Activated CD4-positive, alpha-beta T cell treated with anti-CD3 and anti-CD28 coated beads, Interleukin-2, amount 10 ng/mL, durations not matched to agents 7 days and 5 days (primary cell): ENCODE results near the gene SLC22A13. TPM values are rescaled to one million over a fixed set of nuclear protein-coding genes. Genes with fewer than 3 reads are reported as not detected.

ENCODE experiments used
- CTCF ChIA-PET: fragments of 350-600 bp; sonication (Branson Sonifier 250); formaldehyde crosslinking; loops from one replicate; lab custom pipeline; 2021; ENCODE audit warnings: antibody characterized with exemption; lab: Charles Lee
- POLR2A ChIA-PET: fragments of 350-600 bp; sonication (Branson Sonifier 250); formaldehyde crosslinking; loops from one replicate; lab custom pipeline; 2021; ENCODE audit warnings: antibody characterized with exemption; lab: Charles Lee
- DNase-seq: peaks from one replicate; pipeline ENCODE4 v3.0.0-alpha.2; 2020
- H3K27ac Mint-ChIP-seq: one replicate; pipeline ENCODE4 v1.8.0; 2021; ENCODE audit warnings: mild to moderate bottlenecking, moderate library complexity, mixed read lengths
- H3K27me3 Mint-ChIP-seq: one replicate; pipeline ENCODE4 v1.8.0; 2021; ENCODE audit warnings: mixed read lengths
- H3K36me3 Mint-ChIP-seq: one replicate; pipeline ENCODE4 v1.8.0; 2021; ENCODE audit warnings: low read depth, mixed read lengths
- H3K4me1 Mint-ChIP-seq: one replicate; pipeline ENCODE4 v1.8.0; 2021; ENCODE audit warnings: mixed read lengths
- H3K4me3 Mint-ChIP-seq: one replicate; pipeline ENCODE4 v1.8.0; 2021; ENCODE audit warnings: mild to moderate bottlenecking, moderate library complexity, mixed read lengths
- H3K9me3 Mint-ChIP-seq: one replicate; pipeline ENCODE4 v1.8.0; 2021; ENCODE audit warnings: mixed read lengths
- total RNA-seq, 2 experiments: library from RNA; stranded (reverse); gene quantifications; one replicate each; pipeline ENCODE4 v1.2.3, GENCODE V29; 2021

Gene SLC22A13
- total RNA-seq, 2 experiments from 2014 or later, result 0.37 TPM

DNA sequence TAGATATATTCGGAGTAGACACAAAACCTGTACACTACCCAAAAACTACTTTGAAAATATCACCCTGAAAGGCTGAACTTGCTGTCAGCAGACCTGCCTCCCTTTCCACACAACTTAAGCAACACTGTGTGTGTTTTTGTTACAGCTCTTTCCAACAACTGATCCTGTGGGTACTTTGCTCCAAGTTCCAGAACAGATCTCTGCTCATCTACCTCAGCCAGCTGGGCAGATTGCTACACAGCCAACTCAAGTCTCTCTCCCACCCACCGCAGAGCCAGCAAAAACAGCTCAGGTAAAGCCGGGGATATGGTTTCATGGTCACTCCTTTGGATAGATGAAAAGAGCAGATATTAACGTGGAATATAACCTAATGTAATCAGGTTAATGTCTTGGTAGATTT lies 19.7 kb upstream of the SLC22A13 start:
- no peak for DNase-seq
- H3K4me1 Mint-ChIP-seq, result peaks cover 8% of the 10 kb centered on the region
- ChIA-PET CTCF (no interaction called here), POLR2A (no interaction called here)
- H3K9me3 Mint-ChIP-seq, result no peaks in the 10 kb centered on the region
- no peak overlapping the region for H3K4me3 Mint-ChIP-seq
- no peaks in the 10 kb centered on the region for H3K27me3 Mint-ChIP-seq
- peaks cover 46% of the 10 kb centered on the region for H3K36me3 Mint-ChIP-seq
- no peak overlapping the region for H3K27ac Mint-ChIP-seq

GRCh38 chr3:38247366-38248035 lies 18.1 kb upstream of the SLC22A13 start:
- ChIA-PET POLR2A (no interaction called here), CTCF (interaction anchor here (0.7 kb wide), 1 partner anchor 22 kb away, joined by 3 read pairs; no protein-coding TSS in a partner anchor)
- H3K4me1 Mint-ChIP-seq, result peaks cover 8% of the 10 kb centered on the region
- H3K9me3 Mint-ChIP-seq, result no peaks in the 10 kb centered on the region
- no peaks in the 10 kb centered on the region for H3K27me3 Mint-ChIP-seq
- no peak for DNase-seq
- H3K27ac Mint-ChIP-seq, result peak overlapping the region; percentile 57
- H3K4me3 Mint-ChIP-seq, result no peak overlapping the region
- H3K36me3 Mint-ChIP-seq, result peaks cover 59% of the 10 kb centered on the region

GRCh38 chr3:38250198-38250597 lies 15.4 kb upstream of the SLC22A13 start:
- CTCF ChIA-PET, result interaction anchor here (0.8 to 1.0 kb wide), 3 partner anchors 11 to 230 kb away, joined by 3 to 5 read pairs (median 3); no protein-coding TSS in a partner anchor
- no peak overlapping the region for H3K27ac Mint-ChIP-seq

GRCh38 chr3:38251197-38251596 lies 14.4 kb upstream of the SLC22A13 start:
- DNase-seq, result no peak
- POLR2A ChIA-PET, result no interaction called here
- Mint-ChIP-seq H3K27ac (no peak overlapping the region), H3K36me3 (peaks cover 73% of the 10 kb centered on the region), H3K4me1 (peaks cover 24% of the 10 kb centered on the region), H3K27me3 (no peaks in the 10 kb centered on the region), H3K4me3 (no peak overlapping the region), H3K9me3 (no peaks in the 10 kb centered on the region)
- CTCF ChIA-PET, result no interaction called here

More at GRCh38 chr3:38250198-38250597, 15.4 kb upstream of the SLC22A13 start:
- no peaks in the 10 kb centered on the region for H3K9me3 Mint-ChIP-seq
- H3K27me3 Mint-ChIP-seq, result no peaks in the 10 kb centered on the region
- no peak overlapping the region for H3K4me3 Mint-ChIP-seq
- POLR2A ChIA-PET, result interaction anchor here (0.6 kb wide), 1 partner anchor 1381 kb away, joined by 3 read pairs; no protein-coding TSS in a partner anchor
- H3K36me3 Mint-ChIP-seq, result peaks cover 73% of the 10 kb centered on the region
- peaks cover 19% of the 10 kb centered on the region for H3K4me1 Mint-ChIP-seq
- DNase-seq, result no peak

GRCh38 chr3:38253704-38254103 lies 11.9 kb upstream of the SLC22A13 start:
- POLR2A ChIA-PET, result no interaction called here
- H3K4me3 Mint-ChIP-seq, result no peak overlapping the region
- no peak for DNase-seq
- CTCF ChIA-PET, result interaction anchor here (1.1 kb wide), 1 partner anchor 10 kb away, joined by 3 read pairs; no protein-coding TSS in a partner anchor
- peaks cover 32% of the 10 kb centered on the region for H3K4me1 Mint-ChIP-seq
- no peaks in the 10 kb centered on the region for H3K9me3 Mint-ChIP-seq
- H3K27ac Mint-ChIP-seq, result no peak overlapping the region
- no peaks in the 10 kb centered on the region for H3K27me3 Mint-ChIP-seq
- peaks cover 68% of the 10 kb centered on the region for H3K36me3 Mint-ChIP-seq

DNA sequence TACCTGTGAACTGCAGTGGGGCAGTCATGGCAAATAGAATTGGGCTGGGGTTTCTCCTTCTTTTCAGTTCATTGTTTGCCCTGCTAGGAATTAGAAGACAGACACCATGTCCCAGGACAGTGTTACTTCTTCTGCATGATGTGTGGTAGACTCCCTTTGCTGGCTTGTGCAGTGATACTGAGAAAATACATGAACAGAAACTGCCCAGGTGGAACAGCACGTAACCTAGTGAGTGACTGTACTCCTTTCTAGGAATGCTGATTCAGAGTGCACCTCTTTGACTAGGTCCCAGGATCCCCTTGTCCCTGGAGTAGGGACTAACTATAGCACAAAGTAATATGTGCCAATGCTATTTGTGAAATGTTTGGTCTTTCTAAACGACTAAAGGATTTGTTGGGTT lies 10.7 kb upstream of the SLC22A13 start:
- Mint-ChIP-seq H3K36me3 (peaks cover 63% of the 10 kb centered on the region), H3K27me3 (no peaks in the 10 kb centered on the region), H3K27ac (no peak overlapping the region), H3K4me3 (no peak overlapping the region), H3K4me1 (peaks cover 37% of the 10 kb centered on the region), H3K9me3 (no peaks in the 10 kb centered on the region)
- POLR2A ChIA-PET, result no interaction called here
- DNase-seq, result no peak
- CTCF ChIA-PET, result no interaction called here

GRCh38 chr3:38255627-38256026 lies 10.0 kb upstream of the SLC22A13 start:
- Mint-ChIP-seq H3K4me1 (peaks cover 44% of the 10 kb centered on the region), H3K27me3 (no peaks in the 10 kb centered on the region), H3K9me3 (no peaks in the 10 kb centered on the region), H3K36me3 (peaks cover 63% of the 10 kb centered on the region), H3K4me3 (no peak overlapping the region), H3K27ac (no peak overlapping the region)
- ChIA-PET CTCF (interaction anchor here (0.7 to 1.2 kb wide), 3 partner anchors 10 to 1188 kb away, joined by 3 to 5 read pairs (median 4); partner anchors contain the start of gene SLC22A13), POLR2A (no interaction called here)
- no peak for DNase-seq

GRCh38 chr3:38257583-38257982 lies 8.0 kb upstream of the SLC22A13 start:
- ChIA-PET POLR2A (no interaction called here), CTCF (no interaction called here)
- Mint-ChIP-seq H3K27me3 (no peaks in the 10 kb centered on the region), H3K9me3 (no peaks in the 10 kb centered on the region), H3K36me3 (peaks cover 46% of the 10 kb centered on the region), H3K27ac (no peak overlapping the region), H3K4me3 (no peak overlapping the region), H3K4me1 (peaks cover 44% of the 10 kb centered on the region)
- DNase-seq, result no peak

DNA sequence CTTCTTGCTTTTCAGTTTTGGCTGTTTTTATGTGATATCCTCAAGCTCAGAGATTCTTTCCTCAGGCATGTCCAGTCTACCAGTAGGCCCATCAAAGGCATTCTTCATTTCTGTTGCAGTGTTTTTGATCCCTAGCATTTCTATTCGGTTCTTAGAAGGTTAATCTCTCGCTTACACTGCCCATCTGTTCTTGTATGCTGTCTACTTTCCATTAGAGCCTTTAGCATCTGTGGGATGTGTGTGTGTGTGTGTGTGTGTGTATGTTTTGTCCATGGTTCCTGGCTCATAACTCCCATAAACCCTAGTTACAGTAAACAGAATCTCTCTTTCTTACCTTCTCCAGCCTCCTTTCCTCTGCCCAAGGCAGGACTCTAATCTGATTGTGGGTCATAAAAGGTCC lies 5.1 kb upstream of the SLC22A13 start:
- Mint-ChIP-seq H3K27ac (no peak overlapping the region), H3K4me3 (no peak overlapping the region), H3K27me3 (no peaks in the 10 kb centered on the region), H3K36me3 (peaks cover 19% of the 10 kb centered on the region), H3K9me3 (no peaks in the 10 kb centered on the region), H3K4me1 (peaks cover 36% of the 10 kb centered on the region)
- ChIA-PET CTCF (interaction anchor here (1.1 kb wide), 1 partner anchor 11 kb away, joined by 3 read pairs; no protein-coding TSS in a partner anchor), POLR2A (no interaction called here)
- DNase-seq, result no peak

GRCh38 chr3:38264353-38264771 lies 1.2 kb upstream of the SLC22A13 start:
- CTCF ChIA-PET, result interaction anchor here (1.1 to 1.6 kb wide), 3 partner anchors 8 to 27 kb away, joined by 3 read pairs; no protein-coding TSS in a partner anchor
- peaks cover 5% of the 10 kb centered on the region for H3K36me3 Mint-ChIP-seq
- DNase-seq, result no peak
- H3K9me3 Mint-ChIP-seq, result no peaks in the 10 kb centered on the region
- H3K27ac Mint-ChIP-seq, result no peak overlapping the region
- no peaks in the 10 kb centered on the region for H3K27me3 Mint-ChIP-seq
- POLR2A ChIA-PET, result no interaction called here
- no peak overlapping the region for H3K4me3 Mint-ChIP-seq
- H3K4me1 Mint-ChIP-seq, result peaks cover 31% of the 10 kb centered on the region

- Mint-ChIP-seq H3K4me1 (peaks cover 27% of the 10 kb centered on the region), H3K27me3 (no peaks in the 10 kb centered on the region), H3K4me3 (no peak overlapping the region), H3K9me3 (no peaks in the 10 kb centered on the region), H3K36me3 (peaks cover 5% of the 10 kb centered on the region), H3K27ac (no peak overlapping the region)
- no peak for DNase-seq
- ChIA-PET CTCF (interaction anchor here (1.1 to 1.6 kb wide), 3 partner anchors 8 to 27 kb away, joined by 3 read pairs; no protein-coding TSS in a partner anchor), POLR2A (no interaction called here)
These were observed 833 bp upstream of the SLC22A13 start for GRCh38 chr3:38264779-38265178.

DNA sequence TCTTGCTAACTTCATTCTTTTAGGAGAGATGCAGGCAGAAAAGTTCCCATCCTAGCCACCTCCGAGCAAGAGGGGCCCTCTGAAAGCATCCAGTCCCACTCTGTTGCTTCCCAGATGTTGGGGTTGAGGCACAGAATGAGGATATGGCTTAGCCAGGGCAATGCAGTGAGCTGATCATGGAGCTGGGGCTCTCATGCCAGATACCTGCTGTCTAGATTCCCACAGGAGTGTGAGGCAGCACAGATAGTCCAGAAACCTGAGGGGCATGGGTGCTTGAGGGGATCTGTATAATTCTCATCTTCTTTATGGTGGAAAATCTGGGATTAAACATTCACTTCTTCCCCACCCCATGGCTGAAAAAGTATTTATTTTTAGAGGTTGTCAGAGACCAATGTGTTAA lies 1.2 kb downstream of the SLC22A13 start:
- Mint-ChIP-seq H3K4me1 (peaks cover 19% of the 10 kb centered on the region), H3K27ac (no peak overlapping the region), H3K27me3 (no peaks in the 10 kb centered on the region), H3K9me3 (no peaks in the 10 kb centered on the region), H3K4me3 (no peak overlapping the region), H3K36me3 (no peaks in the 10 kb centered on the region)
- POLR2A ChIA-PET, result no interaction called here
- no peak for DNase-seq
- CTCF ChIA-PET, result no interaction called here

- DNase-seq, result no peak
- peak overlapping the region; percentile 10 for H3K27ac Mint-ChIP-seq
- H3K4me3 Mint-ChIP-seq, result no peak overlapping the region
- H3K4me1 Mint-ChIP-seq, result peaks cover 19% of the 10 kb centered on the region
- ChIA-PET POLR2A (no interaction called here), CTCF (no interaction called here)
- H3K9me3 Mint-ChIP-seq, result no peaks in the 10 kb centered on the region
- H3K36me3 Mint-ChIP-seq, result no peaks in the 10 kb centered on the region
- H3K27me3 Mint-ChIP-seq, result no peaks in the 10 kb centered on the region
These were observed 2.0 kb downstream of the SLC22A13 start for GRCh38 chr3:38267662-38268061.
